Measurements from ENCODE around the gene AKAP1.

The AKAP1 gene, protein sequence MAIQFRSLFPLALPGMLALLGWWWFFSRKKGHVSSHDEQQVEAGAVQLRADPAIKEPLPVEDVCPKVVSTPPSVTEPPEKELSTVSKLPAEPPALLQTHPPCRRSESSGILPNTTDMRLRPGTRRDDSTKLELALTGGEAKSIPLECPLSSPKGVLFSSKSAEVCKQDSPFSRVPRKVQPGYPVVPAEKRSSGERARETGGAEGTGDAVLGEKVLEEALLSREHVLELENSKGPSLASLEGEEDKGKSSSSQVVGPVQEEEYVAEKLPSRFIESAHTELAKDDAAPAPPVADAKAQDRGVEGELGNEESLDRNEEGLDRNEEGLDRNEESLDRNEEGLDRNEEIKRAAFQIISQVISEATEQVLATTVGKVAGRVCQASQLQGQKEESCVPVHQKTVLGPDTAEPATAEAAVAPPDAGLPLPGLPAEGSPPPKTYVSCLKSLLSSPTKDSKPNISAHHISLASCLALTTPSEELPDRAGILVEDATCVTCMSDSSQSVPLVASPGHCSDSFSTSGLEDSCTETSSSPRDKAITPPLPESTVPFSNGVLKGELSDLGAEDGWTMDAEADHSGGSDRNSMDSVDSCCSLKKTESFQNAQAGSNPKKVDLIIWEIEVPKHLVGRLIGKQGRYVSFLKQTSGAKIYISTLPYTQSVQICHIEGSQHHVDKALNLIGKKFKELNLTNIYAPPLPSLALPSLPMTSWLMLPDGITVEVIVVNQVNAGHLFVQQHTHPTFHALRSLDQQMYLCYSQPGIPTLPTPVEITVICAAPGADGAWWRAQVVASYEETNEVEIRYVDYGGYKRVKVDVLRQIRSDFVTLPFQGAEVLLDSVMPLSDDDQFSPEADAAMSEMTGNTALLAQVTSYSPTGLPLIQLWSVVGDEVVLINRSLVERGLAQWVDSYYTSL

DNA sequence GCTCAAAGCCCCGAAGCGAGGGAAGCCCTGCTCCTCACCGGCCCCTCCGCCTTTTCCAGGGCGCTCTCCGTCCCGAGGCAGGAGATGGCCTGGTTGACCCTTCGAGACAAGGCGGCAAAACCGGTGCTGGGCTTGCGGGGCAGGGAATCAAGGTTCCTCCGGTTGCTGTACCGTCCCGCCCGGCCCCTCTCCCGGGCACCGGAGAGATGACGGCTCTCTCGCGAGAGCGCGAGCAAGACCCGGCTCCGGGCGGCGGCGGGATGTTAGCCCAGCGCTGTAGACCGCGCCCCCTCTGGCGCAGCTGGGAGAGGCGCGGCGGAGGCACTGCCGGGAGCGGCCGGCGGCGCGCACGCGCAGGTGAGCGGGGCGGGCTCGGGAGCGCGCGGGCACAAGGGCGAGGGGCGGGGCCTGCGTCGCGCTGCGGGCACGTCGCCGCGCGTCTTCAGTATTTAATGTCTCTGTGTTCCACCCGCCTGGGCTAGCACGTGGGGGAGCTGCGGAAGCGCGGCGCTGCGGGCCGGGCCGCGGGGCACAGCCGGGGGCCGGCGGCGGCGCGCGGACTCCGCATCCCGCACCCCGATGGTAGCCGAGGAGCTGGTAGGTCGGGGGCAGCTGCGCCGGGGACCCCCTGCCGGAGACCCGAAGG, at the start of gene AKAP1:
Gene AKAP1, plus strand, starts transcription at position 445 of the 646 bp plus-strand sequence. CDS start 20,219 bp downstream, outside the sequence.
- DNase-seq (ENCODE audit: low spot score), result peak; percentile 97

DNA sequence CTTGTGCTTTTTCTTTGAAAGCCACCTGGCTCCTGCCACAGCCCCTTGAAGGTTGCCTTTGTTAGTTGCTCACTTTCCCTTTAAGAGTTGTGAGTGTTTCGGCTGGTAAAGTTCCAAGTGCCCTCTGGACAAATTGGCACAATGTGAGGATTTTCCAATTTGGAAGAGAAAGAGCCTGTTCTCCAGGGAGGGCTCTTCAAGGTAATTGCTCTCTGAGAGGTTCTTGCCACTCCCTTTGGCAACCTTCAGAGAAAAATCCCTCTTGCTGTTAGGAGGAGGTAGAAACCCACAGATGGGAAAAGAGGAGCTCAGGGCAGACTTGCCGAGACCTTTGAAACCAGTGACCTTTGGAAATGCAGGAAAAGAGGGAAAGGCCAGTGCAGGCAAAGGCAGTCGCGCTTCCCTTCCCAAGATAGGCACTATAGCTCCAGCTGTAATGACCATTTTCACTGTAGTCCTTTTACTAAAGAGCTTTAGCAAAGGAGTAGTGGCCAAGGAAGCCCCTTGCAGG, 49.0 kb upstream of the AKAP1 start:
- DNase-seq (ENCODE audit: low spot score), result no peak

DNA sequence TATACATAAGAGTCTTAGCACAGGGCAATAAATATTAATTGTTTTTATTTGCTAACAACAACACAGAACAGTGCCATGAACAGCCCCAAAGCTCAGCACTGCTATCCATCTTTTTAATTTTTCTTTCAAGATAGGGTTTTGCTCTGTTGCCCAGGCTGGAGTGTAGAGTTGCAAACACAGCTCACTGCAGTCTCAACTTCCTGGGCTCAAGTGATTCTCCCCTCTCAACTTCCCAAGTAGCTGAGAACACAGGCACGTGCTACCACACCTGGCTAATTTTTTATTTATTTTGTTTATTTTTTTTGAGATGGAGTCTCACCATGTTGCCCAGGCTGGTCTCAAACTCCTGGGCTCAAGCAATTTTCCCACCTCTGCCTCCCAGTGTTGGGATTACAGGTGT, 47.6 kb upstream of the AKAP1 start:
- DNase-seq (ENCODE audit: low spot score), result no peak

DNA sequence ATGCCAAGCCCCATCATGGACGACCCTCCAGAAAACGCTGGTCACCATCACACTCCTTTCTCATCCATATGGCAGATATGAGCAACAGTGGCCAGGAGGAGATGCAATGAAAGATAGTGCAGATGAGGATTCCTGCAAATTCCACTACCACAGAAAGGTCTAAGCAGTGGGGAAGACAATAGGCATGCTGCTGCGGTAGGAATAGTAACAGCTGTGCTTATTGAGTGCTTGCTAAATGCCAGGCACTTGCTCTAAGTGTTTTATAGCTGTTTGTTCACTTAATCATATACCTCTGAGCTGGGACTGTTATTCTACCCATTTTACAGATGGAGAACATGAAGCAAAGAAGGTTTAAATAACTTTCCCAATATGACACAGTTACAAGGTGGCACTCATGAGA, 46.6 kb upstream of the AKAP1 start:
- no peak for DNase-seq (ENCODE audit: low spot score)

DNA sequence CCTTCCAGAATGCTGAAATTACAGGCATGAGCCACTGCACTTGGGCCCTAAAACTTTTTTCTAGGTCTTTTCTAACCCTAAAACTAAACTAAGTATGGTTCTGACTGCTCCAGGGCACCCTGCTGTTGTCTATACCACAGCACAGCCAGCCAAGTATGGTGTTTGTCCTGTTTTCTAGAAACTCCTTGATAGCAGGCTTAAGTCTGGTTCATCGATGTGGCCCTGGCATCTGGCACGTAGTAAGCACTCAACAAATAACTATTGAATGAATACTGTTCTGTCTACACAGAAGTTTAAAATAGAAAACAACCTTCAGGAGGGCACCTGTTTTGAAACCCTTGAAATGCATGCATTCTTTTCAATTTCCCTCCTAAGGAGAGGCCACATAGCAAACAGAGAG, 44.5 kb upstream of the AKAP1 start:
- DNase-seq (ENCODE audit: low spot score), result no peak

DNA sequence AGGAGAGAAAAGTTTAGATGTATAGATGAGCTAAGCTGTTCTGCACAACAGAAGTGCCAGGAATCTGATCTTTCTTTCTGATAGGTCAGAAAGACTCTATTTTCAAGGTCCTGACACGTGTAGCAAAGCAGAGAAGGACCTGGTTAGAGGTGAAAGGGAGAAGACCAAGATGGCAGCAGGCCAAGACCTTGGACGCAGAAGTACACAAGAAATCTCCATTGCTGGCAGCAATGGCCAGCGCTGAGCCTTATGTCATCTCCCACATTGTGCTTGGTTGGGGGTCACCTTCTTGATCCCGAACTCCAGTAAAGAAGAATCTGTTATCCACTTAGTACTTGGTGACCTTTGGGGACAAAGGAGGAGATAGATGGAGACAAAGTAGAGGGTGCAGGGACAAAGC, 41.8 kb upstream of the AKAP1 start:
- DNase-seq (ENCODE audit: low spot score), result no peak

DNA sequence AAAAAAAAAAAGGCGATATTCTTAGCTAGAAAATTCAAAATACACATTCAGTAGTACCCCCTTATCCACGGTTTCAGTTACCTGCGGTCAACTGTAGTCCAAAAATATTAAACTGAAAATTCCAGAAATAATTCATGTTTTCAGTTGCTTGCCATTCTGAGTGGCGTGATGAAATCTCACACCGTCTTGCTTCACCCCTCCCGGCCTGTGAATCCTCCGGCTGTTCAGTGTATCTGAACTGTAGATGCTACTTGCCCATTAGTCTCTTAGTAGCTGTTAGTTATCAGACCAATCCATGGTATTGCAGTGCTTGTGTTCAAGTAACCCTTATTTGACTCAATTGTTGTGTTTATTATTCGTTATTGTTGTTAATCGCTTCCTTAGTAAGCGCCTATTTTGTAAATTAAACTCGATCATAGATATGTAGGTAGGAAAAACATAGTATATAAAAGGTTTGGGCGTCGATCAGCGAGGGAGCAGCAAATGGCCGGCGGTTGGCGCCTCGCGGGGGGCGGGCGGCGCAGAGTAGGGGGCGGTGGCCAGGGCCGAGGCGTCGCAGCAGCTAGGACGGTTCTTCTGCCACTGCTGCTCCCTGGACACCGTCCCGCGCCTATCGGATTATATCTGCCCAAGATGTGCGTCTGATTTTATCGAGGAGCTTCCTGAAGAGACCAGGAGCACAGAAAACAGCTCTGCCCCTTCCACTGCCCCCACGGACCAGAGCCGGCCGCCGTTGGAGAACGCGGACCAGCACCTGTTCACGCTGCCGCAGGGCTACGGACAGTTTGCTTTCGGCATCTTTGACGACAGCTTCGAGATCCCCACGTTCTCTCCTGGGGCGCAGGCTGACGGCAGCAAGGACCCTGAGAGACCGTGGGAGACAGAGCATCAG, 39.8 kb upstream of the AKAP1 start:
- DNase-seq (ENCODE audit: low spot score), result no peak

DNA sequence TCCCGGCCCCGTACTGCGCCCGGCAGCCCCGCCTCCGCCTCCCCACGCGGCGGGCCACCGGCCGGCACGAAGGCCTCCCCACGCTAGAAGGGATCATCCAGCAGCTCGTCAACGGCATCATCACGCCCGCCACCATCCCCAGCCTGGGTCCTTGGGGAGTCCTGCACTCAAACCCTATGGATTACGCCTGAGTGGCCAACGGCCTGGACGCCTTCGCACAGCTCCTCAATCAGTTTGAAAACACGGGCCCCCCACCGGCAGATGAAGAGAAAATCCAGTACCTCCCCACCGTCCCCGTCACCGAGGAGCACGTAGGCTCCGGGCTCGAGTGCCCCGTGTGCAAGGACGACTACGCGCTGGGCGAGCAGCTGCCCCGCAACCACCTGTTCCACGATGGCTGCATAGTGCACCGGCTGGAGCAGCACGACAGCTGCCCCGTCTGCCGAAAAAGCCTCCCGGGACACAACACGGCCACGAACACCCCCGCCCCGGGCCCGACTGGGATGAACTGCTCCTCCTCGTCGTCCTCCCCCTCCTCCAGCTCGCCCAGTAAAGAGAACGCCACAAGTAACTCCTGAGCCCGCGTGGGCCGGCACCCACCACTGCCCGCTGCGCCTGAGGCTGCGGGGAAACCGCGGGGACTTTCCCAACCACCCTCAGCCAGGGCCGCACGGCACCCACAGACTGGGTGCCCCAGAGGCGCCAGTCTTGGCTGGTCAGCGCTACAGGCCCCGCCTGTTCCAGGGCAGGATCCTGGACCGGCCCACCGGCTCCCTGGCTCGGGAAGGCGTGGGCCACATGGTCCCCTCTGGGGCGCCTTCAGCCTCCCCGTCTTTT, 39.0 kb upstream of the AKAP1 start:
- no peak for DNase-seq (ENCODE audit: low spot score)

DNA sequence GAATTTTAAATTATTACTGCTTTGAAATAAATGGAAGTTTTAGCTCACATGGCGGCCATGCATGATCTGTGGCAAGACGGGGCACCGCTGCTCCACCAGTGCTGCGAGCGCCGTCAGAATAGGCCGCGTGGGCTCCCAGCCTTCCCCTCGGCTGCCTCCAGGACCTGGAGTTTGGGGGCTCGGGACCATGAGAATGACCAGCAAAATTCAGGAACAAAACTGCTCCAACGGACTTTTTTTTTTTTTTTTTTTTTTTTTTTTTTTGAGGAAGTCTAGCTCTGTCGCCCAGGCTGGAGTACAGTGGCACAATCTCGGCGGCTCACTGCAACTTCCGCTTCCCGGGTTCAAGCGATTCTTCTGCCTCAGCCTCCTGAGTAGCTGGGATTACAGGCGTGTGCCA, 38.3 kb upstream of the AKAP1 start:
- DNase-seq (ENCODE audit: low spot score), result no peak

DNA sequence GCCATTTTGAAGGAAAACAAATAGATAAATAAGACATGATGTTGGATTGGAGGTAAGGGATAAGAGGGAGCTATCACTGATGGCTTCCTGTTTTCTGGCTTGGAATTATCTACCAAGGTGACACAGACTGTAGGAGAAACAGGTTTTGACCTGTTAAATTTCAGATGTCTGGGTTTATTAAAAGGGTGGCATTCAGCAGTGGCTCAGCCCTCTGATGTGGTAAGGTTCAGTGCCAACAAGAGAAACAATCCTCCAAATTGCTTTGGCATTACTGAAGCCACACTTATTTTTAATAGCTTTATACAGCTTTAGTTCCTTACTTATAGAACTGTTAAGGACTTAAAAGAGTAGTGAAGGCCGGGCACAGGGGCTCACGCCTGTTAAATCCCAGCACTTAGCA, 37.0 kb upstream of the AKAP1 start:
- no peak for DNase-seq (ENCODE audit: low spot score)

DNA sequence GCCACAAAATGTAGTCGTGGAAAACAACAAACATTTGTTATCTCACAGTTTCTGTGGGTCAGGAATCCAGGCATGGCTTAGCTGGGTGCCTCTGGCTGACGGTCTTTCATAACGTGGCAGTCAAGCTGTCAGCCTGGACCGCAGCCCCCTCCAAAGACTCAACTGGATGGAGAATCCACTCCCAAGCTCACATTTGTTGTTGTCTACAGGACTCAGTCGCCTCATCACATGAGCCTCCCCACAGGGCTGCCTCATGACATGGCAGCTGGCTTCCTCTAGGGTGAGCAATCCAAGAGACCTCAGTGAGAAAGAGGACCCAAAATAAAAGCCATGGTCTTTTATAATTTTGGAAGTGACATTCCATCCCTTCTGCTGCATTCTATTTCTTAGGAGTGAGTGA, 34.7 kb upstream of the AKAP1 start:
- DNase-seq (ENCODE audit: low spot score), result no peak

DNA sequence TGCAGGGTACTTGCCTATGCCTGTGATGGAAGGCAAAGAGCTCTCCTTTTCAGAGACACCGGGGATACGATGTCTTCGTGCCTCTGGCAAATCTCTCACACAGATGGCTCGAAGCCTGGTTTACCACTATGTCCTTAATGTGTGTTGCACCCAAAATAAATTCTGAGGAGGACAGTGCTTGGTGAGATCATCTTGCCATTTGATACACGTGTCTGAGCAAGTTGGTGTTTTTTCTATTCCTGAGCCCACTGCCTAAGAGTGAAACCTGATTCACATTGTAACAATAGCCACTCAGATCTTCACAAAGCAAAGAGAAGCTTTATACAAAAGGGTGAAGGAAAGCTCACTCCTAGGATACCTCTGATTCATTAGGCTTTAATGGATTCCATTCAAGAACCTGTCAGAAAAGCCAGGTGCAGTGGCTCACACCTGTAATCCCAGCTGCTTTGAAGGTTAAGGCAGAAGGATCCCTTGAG, 33.1 kb upstream of the AKAP1 start:
- DNase-seq (ENCODE audit: low spot score), result no peak

DNA sequence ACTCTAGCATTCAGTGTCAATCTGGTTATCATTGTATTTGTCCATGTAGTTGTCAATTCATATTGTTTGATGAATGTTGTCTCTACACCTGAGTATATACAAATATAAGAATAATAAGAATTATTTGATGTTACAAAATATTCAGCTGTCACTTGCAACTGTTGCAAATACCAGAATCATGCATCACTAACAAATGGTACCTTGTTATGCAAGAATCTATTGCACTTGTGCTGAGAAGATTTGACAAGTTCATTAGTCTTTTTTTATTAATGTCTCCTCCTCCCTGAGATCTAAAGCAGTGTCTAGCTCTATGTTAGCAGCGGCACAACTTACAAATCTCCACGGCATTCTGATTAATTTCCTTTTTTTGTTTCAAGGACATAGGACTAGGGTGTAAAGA, 22.2 kb upstream of the AKAP1 start:
- DNase-seq (ENCODE audit: low spot score), result no peak

DNA sequence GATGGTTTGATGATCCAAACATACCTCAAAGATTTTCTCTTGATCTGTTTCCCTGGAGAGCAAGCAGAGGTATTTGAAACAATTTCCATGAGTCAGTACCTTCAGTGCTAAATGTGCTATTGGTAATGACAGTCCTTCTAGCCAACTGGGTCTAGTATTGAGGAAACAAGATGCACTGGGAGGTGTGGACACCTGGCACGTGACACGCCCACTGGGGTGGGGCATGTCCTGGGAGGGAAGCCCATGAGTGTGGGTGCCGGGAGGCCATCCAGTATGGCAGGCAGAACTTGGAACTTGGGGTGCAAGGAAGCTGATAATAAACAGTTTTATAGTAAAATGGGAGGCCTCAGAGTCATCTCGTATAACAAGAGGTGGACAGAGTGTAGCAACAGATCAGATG, 17.9 kb upstream of the AKAP1 start:
- DNase-seq (ENCODE audit: low spot score), result no peak

DNA sequence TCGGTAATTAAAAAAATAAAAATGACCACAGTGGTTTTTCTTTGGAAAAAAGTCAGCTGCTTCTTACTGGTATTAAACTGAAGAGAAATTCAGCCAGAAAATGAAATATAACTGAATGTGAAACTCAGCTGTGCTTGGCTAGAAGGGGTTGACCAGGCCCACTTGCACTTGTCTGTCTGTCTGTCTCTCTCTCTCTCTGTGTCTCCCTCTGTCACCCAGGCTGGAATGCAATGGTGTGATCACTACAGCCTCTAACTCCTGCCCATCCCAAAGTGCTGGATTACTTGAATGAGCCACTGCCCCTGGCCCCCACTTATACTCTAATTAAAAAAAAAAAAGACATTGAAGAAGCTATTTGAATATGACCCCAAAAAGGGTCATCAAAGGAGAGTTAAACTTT, 17.3 kb upstream of the AKAP1 start:
- DNase-seq (ENCODE audit: low spot score), result no peak

DNA sequence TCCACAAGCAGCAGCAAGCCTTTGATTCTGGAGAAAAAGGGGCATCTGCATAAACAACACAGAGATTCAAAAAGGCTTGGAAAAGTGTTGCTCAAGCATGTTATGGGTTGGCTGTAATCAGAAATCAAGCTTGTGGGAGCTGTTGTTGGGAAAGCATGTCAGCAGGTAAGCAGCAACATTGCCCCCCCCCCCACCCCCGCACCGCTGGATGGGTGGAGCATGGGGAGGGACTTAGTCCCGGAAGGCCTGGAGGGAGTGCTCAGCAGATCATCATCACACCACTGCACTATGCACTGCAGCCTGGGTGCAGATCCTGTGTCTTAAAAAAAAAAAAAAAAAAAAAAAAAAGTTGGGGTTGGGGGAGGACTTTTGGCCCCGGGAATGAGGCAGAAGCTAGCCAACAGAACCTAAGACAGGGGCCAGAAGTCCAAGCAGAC, 16.8 kb upstream of the AKAP1 start:
- DNase-seq (ENCODE audit: low spot score), result no peak

DNA sequence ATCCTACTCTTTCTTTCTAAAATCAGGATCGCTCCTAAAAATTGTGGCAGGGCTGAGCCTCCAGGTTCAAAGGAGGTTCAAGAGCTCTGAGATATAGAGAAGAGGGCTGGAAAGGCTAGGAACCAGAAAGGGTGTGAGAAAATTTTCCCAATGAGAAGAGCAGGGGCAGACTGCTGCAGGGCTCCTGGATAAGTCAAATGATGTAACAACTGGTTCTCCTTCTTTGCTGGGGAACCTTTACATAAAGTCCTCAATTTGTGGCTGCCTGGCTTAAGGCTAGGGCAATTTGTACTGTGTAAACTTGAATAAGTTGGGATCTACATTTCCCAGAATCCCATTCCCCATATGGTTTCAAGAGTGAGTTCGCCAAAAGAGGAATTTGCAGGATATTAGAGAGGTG, 16.3 kb upstream of the AKAP1 start:
- no peak for DNase-seq (ENCODE audit: low spot score)

DNA sequence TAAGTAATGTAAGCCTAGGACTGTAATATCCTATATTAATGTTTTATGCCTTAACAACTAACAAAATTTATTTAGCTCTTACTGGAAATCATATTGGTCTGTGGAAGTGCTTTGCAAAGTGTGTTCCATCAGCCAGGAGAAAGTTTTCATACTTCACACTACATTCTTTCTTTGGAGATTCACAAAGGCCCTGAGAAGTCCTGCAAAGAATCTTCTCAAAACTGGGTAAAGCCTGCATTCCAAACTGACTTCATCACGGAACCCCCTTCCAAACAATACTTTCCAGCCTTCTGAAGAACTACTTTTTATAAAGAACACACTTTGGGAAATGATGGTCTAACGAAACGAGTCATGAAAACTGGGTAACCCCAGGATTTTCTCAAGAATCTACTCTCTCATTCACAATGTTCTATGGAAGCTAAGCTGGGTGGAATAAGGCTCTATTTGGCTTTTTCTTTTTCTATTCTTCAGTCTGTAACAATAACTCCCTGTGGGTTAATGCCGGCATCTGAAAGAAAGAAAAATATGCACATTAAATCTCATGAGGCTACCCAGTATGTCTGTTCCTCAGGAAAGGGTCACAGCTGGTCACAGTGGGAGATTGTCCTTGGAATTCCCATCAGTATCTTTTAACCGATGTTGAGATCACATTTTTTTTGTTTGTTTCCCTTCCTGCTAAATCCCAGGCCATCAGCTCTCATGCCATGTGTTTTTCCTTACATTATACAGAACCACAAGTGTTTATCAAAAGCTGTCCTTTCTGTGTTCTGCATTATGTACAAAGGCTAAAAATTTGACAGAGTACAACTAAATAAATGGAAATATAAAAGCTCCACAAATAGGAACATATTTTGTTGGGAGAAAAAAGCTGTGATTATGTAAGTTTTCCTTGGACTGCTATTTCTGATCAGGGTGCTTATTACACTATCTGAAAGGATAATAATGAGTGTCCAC, 12.8 kb upstream of the AKAP1 start:
- DNase-seq (ENCODE audit: low spot score), result no peak

DNA sequence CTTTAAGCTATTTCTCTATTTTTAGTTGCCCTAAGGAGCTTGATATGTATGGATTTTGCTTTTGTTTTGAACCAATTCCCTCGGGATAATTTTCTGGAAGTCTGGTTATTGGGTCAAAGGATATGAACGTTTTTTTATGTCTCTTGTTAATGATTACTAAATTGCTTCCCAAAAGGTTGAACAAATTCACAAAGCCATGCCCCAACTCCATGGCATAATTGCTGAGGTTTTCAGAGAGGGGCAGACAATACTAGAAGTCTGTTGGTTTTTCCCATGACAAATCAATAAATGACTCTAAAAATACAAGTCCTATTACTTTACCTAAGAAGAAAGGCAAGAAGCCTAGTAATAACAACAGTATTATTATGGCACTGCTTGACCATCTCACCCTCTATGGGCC, 11.4 kb upstream of the AKAP1 start:
- no peak for DNase-seq (ENCODE audit: low spot score)

Data from NAMALWA (cell line).